ENCODE results near the gene RCL1.

DNA sequence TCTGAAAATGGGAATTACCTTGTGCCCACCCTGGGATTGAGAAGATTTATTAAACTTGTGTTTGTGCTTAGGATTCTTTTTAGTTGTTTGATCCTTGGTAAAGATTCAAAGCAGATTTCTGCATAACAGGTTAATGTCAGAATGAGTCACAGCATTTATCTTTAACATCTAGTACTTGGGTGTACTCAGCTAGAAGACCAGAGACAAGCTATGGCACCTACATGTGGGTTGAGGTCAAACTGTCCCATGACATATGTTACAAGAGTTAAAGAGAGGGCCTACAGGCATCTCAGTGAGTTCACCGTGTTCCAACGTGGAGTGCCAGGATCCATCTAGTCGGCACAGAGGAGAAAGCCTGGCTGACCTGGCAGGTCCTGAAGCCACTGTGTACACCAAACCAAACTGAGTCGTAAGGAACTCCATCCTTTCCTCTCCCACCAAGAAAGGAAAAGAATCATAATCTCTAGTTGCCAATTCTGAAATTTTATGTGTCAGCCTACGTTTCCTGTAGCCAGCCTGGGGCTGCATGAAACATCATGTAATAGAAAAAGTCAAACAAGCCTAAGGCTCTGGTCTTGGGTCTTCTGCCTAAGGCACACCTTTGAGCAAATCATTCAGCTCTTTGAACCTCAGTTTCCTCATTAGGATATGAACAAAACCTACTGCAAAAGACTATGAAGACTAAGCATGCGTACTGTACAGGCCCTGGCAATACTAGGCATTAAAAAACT is 73.7 kb downstream of the RCL1 start:
- TF ChIP-seq, protein P1, sequence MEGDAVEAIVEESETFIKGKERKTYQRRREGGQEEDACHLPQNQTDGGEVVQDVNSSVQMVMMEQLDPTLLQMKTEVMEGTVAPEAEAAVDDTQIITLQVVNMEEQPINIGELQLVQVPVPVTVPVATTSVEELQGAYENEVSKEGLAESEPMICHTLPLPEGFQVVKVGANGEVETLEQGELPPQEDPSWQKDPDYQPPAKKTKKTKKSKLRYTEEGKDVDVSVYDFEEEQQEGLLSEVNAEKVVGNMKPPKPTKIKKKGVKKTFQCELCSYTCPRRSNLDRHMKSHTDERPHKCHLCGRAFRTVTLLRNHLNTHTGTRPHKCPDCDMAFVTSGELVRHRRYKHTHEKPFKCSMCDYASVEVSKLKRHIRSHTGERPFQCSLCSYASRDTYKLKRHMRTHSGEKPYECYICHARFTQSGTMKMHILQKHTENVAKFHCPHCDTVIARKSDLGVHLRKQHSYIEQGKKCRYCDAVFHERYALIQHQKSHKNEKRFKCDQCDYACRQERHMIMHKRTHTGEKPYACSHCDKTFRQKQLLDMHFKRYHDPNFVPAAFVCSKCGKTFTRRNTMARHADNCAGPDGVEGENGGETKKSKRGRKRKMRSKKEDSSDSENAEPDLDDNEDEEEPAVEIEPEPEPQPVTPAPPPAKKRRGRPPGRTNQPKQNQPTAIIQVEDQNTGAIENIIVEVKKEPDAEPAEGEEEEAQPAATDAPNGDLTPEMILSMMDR (IDR thresholded peaks at IDR 0.05; ENCODE audit: low read length) = no peak
- no peak for TF ChIP-seq EZH2 (IDR thresholded peaks at IDR 0.05; ENCODE audit: borderline replicate concordance, low read length)
